GM19238 (cell line): ENCODE measurements around the gene HTR6.
A peak's percentile ranks its signal among the peaks of the same experiment; 100 is the strongest.
"Not testable (repeated sequence)": the region's sequence is repeated elsewhere in the genome, so short reads cannot be mapped to it uniquely, and the experiment has no call there.

Experiments
- DNase-seq: peaks from one replicate; pipeline ENCODE4 v3.0.0; 2011; ENCODE audit warnings: low spot score; ENCODE audit not compliant: insufficient read length

HTR6 gene

DNA sequence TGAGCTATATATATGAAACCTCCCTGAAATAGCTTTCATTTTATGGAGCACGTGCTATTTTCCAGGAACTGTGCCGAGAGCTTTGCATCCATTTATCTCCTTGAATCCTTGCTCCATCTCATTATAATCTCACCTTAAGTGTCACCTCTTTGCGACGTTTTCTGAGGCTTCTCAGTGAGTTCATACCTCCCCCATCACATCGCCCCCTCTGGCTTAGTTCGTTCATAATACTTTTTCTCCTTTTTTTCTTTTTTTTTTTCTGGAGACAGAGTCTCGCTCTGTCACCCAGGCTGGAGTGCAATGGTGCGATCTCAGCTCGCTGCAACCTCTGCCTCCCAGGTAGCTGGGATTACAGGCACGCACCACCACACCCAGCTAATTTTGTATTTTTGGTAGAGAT, 25.4 kb upstream of the HTR6 start:
- DNase-seq: not testable (repeated sequence)

DNA sequence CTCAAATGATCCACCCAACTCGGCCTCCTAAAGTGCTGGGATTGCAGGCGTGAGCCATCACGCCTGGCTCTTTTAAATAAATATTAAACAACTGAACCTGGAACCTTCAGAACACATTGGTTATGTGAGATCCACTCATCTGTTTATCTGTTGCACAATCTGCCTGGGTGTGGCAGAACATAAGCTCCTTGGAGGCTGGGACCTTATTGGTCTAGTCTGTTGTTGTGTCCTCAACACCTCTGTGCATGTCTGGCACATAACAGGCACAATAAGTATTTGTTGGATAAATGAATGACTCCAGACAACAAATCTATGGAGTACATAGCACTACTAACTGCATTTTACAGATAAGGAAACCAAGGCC, 24.7 kb upstream of the HTR6 start:
- DNase-seq: no peak

DNA sequence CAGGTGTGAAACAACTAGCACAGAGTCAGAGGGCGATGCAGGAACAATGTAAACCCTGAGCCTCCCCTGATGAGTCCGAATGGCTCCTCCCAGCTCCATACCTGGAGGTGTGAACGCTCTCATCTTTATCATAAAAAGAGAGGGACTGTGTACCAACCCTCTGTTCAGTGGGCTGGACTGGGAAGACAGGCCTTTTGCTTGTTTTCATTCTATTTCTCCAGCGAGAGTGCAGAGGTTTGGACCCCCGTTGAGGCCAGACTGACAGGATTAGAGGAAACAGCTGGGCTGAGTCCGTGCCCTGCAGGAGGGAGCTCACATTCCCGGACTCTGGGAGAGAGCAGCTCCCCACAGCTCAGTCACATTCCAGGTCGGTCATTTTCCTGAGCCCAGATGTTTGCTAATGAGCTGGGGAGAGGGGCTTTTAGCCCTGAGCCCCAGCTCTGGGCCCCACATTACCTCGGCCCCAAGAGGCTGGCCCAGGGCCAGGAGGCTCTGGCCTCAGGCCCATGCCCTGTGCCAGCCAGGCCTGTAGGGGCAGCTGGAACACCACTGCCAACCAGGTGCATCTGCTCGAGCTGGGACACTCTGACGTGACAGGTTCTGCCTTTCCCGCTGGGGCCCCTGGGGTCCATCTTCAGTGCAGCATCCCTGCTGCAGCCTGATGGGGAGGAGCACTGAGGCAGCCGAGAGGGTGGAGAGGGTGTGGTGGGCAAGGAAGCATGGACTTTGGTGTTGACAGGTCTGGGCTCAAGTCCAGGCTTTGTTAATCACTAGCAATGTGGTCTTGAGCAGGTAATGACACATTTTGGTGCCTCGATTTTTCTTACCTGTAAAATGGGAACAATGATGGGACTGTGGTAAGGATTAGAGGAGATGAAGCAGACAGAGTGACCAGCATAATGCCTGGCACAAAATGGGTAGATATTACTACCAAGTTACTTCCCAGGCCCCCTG, 24.0 kb upstream of the HTR6 start:
- no peak for DNase-seq

DNA sequence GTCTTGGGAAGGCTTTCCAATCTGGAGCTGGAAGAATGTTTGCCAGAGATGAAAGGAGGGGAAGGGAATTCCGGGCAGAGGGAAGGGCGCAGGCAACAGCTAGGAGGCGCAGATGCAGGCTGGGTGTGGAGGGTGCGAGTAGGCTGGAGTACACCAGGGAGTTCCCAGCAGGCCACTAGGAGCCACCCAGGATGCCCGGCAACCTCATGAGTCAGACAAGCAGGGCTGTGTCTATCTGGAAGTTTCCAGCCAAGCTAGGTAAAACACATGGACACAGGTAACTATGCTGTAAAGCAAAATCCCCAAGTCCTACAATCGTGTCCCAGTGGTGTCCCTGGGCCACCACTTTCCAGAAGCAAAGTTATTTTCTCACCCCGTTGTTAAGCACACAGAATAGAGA, 21.6 kb upstream of the HTR6 start:
- DNase-seq: no peak

DNA sequence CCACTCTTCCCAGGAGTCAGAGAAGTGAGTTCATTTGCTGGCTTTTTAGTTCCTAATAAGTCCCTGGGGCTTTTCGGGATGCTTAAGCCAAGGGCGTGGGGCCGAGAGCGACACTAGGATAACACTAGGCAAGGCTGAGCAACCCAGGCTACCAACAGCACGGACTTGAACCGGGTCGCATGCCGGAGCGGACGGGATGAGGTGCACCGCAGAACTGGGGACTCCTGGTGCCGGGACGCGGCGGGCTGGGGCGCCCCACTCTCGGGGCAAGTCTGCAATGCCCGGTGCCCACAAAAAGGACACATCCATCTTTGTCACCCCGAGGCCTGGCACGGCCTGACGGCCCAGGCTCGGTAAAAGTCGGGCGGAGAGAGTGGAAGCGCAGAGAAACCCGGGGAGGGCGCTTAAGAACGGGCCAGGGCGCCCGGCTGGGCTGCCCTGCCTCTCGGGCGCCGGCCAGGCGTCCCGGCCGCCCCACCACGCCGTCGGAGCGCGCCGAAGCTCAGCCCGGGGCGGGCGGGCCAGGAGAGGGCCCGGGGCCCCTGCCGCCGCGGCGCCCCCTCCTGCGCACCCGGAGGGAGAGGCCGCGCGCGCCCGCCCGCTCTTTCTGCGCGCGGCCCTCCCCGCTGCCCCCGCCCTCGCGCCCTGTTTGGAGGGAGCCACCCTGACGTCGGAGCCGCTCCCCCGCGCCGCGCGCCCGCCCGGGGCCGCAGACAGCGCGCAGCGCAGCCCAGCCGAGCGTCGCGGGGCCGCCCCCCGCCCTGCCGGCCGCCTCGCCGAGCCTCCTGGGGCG, 20.9 kb upstream of the HTR6 start, which contains the start of gene NBL1:
Gene NBL1, plus strand, starts transcription at position 710 of the 793 bp plus-strand sequence. CDS start 10,720 bp downstream, outside the sequence.
- peak; percentile 60 for DNase-seq

DNA sequence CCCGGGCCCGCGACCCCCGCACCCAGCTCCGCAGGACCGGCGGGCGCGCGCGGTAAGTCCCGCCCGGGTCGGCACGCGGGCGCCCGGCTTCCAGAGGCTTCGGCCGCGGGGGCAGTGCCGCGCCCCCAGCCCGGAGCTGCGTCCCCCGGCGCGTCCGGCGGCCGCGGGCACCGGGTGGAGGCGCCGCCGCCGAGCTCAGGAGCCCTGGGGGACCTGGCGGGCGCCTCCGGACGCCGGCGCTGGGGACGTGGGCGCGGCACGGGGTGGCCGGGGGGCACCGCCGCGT, 20.3 kb upstream of the HTR6 start:
- no peak for DNase-seq

DNA sequence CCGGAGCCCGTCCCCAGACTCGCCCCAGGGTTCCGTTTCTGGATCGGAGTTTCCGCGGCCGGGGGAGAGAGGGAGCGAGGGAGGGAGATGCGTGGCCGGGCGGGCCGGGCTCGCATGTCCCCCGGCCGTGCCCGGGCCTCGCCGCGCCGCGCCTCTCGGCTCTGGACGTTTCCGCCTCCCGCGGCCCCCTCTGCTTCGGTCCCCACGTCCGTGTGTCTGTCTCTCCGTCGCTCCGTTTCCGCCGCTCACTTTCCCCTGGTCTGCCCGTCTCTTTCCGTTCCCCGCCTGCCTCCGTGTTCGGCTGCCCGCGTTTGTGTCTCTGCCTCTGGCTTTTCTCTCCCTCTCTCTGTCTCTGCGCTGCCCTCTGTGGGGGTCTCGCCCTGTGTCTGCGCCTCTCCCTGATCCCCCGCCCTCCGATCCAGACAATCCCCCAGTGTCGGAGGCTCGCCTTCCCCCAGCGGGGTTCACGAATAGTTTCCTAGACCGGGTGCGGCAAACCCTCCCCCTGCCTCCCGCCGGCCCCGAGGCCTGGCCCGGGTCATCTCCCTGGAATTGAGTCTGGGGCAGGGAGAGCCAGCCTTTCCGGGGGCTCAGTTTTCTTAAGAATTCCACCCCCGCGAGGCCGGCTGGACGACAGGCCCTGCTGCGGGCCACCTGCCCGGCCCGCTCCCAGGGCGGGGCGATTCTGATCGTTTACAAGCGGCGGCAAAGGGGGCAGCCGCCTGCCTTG, 19.8 kb upstream of the HTR6 start:
- DNase-seq: peak; percentile 74

DNA sequence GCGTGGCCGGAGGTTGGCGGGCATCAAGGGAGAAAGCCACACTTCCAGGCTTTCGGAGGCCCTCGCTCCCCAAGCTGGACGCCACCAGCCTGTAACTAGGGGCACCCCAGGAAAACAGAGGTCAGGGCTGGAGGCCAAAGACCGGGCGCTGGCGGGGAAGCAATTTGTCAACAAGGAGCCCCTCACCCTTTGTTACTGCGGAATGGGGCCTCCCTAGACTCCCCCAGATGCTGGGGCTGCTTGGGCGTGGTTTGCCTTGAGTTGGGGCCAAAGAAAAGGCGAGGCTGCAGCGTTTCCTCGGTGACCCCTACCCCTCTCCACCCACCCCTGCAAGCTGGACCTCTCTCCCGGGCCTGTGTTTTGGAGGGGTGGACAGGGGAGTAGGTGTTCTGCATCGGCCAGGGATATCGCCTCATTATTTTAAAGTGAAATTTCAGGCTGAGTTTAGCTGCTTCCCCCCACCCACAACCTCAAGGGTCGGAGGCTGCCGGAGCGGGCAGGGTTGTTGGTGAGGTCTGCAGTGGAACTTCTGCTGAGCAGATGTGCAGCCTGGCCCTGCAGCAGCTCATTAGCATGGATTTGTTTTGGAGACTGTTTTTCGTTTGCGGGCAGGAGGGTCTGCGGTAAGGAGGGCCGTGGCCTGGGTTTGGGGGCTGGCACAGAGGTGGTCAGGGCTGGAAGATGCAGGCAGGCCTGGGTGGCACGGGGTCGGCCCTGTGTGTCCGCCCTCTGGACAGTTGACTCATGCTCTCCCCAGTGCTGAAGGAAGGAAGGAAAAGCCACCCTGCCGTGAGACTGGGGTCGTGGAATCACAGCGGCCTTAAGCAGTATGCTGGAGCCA, 19.0 kb upstream of the HTR6 start:
- no peak for DNase-seq

DNA sequence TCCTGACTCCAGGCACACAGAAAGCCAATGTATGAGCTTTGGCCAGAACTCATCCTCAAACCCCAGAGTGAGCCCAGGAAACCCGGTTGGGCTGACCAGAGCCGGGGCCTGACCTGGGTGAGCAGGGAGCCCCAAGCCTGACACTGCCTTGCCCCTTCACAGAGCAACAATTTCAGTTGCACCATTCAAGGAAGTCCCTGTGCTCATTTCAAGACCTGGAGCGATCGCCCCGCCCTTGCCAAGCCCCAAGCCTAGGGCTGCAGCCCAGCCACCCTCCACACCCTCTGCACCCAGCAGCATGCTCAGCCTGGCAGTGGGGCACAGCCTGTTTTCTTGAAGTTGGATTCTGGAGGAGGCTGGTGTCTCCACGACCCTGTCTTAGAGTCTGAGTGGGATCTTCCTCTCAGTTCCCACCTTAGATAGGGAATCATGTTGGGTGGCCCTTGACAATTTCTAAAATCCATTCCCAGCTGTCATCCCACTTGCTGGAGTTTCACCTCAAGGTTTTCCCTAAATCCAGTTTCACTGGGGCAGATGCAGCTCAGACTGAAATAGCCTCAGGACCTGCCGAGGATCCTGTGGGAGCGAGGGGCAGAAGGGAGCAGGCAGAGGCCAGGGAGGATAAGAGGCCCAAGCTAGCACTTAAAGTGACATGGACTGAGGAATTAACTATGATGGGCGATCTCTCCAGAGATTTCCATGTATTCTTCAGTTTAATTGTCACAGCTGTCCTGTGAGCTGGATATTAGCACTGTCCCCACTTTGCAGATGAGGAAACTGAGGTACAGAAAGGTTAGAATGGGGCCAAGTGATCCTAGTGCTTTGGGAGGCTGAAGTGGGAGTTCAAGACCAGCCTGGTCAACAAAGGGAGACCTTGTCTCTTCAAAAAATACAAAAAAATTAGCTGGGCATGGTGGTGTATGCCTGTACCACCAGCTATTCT, 18.0 kb upstream of the HTR6 start:
- DNase-seq: no peak

DNA sequence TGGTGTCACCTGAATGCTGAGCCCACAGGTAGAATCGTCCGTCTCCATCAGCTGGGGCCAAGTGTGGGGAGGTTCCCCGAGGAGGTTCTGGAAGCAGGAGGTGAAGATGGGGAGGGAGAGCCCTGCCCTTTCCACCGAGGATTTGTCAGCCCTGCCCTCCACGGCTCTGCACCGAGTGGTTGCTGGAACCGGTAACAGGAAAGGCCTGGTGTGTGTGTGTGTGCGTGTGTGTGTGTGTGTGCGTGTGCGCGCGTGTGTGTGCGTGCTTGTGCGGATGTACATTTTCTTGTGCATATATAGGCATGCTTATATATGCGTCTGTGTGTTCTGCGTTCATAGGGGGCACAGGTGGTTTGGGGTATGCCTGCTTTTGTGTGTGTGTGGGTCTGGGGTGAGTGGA, 17.0 kb upstream of the HTR6 start:
- DNase-seq: no peak

DNA sequence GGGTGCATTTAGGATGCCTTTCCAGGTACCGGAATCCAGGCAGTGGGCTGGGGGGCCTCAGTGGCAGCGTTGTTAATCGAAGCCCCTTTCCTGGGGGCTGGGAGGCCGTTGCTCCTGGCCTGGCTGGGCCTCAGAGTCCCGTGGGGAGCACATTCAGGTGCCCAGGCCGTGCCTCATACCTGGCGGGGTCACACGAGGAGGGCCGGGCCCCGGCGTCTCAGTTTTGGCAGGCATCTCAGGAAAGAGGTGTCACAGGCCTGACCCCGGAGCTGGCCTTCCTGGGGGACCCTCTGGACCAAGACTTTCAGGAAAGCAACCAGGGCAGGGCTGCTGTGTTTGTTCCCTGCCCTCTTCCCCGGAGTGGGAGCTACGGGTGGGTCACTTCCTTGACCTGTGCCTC, 16.4 kb upstream of the HTR6 start:
- DNase-seq: no peak

DNA sequence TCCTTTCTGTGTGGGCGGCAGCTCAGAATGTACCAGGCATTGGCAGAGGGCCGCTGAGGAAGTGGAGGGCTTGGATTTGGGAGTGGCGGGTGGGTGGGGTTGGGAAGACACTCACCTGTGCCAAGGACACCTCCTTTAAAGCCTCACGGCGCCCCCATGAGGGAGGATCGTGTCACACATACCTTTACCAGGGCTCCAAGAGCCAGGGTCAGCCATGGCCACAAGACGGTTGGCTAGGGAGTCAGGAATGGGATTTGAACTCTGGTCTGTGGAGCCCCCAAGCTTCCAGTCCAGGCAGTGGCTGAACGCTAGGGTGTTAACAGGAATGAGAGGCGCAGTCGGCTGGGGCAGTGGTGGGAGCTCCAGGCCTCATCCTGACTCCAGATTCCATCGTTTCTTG, 16.0 kb upstream of the HTR6 start:
- DNase-seq: no peak

DNA sequence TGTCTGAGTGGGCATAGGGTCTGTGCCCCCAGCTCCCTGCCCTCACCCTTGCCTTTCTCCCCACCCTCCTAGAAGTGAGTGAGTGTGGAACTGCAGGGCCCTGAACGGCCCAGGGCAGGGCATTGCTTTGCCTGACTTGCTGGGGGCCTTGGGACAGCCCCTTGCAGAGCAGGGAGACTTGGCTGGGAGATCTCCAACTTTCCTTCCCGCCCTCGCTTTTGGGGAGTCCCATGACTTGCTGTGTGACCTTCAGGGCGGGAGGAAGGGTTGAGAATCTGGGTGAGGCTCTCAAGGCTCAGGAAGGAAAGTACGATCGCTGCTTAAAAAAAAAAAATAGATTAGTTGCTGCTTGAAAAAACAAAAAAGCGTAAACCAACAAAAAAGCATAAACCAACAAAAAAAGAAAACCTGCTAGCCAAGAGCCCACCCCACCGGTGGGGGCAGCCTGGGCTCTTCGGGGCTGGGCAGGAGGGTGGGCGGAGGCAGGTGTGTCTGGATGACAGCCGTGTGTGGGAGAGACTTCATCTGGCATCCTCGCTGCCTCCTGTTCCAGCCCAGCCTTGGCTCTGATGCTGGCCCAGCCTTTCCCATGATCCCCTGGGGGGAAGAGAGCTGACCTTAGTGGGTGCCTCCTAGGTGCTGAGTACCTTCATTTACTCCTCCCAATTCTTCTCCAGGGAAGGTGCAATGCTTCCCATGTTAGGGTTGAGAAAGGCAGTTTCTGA, 14.1 kb upstream of the HTR6 start:
- no peak for DNase-seq

DNA sequence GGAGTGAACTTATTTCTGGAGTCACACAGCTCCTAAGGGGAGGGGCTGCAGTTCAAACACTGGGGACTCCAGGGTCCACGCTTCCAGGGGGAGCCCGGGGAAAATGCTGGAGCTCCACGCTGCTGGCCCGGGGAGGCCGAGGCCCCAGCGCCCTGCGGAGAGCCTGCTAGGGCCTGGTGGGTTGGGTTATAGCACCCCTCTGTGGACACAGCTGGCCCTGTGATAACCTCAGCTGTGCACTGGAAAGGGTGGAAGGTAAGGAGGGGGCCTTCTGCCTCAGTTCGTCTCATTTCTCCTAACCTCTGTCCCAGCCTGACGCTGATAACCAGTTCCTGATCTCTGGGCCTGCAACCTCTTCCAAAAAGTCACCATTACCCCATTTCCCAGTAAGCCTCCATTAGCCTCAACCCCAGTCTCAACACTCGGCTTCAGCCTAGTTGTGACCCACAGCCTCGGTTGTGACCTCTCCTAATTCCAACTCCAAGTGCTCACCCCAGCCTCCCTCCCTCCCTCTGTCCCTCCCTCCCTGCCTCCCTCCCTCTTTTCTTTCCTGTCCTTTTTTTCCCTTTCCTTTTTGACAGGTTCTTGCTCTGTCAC, 13.4 kb upstream of the HTR6 start:
- peak; percentile 61 for DNase-seq

DNA sequence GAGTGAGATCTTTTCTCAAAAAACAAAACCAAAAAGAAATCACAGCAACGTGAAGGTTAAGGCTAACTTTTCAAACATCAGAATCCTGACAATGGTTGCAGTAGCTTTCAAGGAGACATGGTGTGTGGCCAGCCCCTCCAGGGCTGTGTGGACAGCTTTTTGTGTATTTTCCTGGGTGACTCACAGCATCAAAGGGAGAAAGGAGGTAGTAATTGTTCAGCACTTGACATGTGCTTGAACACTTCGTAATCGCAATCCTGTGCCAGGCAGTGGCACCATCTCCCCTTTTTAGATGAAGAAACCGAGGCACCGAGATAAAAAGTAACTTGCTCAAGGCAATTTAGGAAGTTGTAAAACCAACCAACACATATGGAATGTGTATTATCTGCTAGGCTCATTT, 10.3 kb upstream of the HTR6 start:
- DNase-seq: no peak

DNA sequence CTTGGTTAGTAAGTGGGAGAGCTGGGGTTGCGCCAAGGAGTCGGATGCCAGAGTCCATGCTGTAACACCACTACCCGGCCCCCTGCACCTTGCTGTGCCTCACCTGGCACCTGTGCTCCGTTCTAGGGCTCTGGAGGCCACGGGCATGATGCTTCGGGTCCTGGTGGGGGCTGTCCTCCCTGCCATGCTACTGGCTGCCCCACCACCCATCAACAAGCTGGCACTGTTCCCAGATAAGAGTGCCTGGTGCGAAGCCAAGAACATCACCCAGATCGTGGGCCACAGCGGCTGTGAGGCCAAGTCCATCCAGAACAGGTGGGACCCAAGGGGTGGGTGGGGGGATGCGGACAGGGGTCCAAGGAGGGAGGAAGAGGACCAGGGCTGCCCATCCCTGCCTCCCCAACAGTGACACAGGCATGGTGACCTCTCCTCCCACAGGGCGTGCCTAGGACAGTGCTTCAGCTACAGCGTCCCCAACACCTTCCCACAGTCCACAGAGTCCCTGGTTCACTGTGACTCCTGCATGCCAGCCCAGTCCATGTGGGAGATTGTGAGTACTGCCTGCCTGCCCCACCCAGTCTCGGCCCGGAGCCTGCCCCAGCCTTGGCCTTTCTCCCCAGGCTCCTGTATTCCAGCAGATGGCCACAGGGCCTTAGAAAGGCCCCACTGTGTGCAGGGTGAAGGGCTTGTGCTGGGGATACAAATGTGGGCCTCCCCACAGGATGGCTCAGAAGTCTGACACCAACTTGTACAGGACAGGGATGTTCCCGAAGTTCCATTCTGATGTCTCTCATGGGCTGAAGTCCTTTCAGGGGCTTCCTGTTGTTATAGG, 9.6 kb upstream of the HTR6 start:
- no peak for DNase-seq

DNA sequence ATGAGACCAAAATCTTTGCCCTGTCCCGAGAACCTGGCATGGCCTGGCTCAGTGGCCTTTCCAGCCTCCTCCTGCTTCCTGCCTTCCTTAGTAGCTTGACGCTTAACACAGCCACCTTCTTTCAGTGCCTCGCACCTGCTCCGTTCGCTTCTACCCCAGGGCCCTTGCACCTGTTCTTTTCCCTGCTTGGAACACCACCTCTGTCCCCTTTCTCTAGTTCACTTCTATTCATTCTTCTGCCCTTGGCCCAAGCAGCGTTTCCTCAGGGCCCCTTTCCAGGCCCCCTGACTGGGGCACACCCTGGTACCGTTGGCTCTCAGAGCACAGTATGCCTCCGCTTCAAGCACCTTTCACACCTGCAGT, 9.0 kb upstream of the HTR6 start:
- DNase-seq: no peak

DNA sequence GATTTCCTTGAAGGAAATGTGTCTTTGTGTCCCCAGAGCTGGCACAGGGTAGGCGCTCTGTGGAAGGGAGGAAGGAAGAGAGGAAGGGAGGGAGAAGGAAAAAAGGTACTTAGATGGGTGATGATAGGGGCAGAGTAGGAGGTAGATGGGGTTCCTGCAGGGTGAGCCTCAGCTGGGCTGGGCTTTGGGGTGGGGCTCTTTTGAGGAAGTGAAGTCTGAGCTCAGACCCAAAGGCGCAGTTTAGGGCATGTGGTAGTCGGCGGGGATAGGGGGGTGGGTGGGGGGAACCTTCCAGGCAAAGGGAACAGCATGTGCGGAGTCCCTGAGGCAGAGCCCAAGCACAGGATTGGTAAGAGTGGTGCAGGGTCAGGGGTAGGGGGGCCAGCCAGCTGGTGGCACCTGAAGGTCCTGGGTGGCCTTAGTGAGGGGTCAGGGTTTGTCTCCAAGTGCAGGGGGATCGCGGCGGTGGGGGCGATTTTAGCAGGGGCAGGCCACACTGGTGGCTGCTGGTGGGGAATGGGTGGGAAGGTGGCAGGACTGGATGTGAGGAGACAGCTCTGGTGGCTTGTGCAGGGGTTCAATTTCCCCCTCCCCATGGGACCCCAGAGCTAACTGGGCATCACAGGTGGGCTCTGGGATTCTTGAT, 8.4 kb upstream of the HTR6 start:
- no peak for DNase-seq
